NCI-H2107 treated with DMSO at 0.1 percent for 48 hours (cell line): ENCODE results near the gene CTNNA1.

Experiments used
- DNase-seq: peaks from one replicate; lab custom pipeline; 2025; ENCODE audit not compliant: unreplicated experiment; lab: John Stamatoyannopoulos, UW

Gene CTNNA1

GRCh38 chr5:138926688-138927448 lies 173.6 kb downstream of the CTNNA1 start:
- no peak for DNase-seq

DNA sequence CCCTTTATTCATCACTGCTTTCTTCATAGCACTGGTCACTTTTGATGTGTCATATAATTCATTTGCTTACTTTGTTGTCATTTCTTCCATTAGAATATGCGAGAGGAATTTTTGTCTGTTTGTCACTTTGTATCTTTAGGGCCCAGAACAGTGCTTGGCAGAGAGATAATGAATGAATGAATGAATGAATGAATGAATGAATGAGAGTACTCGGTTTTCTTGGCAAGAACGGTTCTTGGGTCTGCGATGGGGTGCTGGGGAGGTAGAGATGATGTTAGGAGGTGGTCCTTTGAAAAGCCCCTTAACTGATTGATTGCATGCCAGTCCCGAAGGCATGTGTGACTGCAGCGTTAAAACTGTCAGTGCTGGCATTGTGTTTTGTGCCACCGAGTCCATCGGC lies 174.3 kb downstream of the CTNNA1 start:
- no peak for DNase-seq

- DNase-seq = no peak
These were observed 174.8 kb downstream of the CTNNA1 start for GRCh38 chr5:138927979-138928378.

DNA sequence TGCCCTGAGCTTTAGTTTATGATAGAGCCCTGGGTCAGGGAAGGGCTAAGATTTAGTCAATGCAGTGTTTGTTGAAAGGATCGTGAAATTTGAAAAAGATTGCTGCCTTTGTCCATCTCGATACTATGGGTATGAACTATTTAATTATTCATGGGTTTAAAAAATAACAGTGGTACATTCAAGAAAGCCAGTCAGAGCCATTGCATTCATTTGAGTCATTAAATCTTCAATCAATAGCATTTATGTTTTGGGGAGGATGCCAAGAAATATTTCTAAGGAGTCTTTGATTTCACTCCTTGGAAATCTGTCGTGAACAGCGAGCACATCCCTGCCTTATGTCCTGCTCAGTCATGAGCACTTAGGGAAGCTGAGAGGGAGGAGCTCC lies 176.3 kb downstream of the CTNNA1 start:
- DNase-seq = no peak

GRCh38 chr5:138930371-138931097 lies 177.3 kb downstream of the CTNNA1 start:
- DNase-seq = no peak

- no peak for DNase-seq
These were observed 179.1 kb downstream of the CTNNA1 start for GRCh38 chr5:138932171-138932810.

GRCh38 chr5:138933522-138934290 lies 180.5 kb downstream of the CTNNA1 start:
- no peak for DNase-seq

DNA sequence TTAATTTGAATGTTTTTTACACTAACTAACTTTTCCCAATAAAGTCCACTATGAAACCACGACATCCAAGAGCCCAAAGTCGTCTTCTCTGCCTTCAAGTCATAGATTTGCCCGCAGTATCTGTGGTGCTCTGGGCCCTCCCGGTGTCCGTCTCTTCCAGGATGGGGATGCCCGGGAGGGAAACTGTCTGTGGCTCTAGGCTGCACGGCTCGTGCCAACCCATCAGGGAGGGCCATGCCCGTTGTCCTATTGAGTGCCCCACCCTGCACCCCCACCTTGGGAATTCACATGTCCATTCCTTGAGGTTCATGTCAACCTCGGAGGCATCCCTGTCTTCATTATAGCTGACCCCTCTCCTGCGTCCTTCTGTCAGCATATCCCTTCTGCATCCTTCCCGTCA lies 181.7 kb downstream of the CTNNA1 start:
- DNase-seq = no peak

- no peak for DNase-seq
These were observed 182.2 kb downstream of the CTNNA1 start for GRCh38 chr5:138935466-138935865.

DNA sequence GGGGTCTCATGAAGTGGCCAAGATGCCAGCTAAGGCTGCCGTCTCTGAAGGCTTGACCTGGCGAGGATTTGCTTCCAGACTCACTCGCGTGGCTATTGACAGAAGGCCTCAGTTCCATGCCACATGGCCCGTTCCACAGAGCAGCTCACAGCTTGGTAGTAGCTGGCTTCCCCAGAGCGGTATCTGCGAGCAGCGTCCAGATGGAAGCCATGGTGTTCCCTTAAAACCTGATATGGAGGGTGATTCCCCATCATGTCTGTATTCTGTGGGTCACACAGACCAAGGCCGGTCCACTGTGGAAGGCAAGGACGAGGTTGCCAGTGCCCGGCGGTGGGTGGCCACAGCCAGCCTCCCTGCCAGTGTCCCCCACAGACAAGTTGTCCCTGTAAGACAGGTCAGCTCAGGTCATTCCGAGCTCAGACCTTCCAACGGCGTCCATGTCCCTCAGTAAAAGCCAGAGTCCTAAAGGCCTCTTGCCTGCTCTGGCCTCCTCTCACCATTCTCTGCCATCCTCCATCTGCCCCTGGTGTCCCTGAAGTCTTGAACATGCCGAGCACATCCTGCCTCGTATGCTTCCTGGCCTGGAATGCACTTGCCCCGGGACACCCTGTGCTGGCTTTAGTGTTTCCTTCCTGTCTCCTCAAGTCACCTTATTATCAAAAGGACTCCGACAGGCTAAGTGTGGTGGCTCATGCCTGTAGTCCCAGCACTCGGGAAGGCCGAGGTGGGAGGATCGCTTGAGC lies 183.2 kb downstream of the CTNNA1 start:
- no peak for DNase-seq

GRCh38 chr5:138936968-138937345 lies 183.7 kb downstream of the CTNNA1 start:
- no peak for DNase-seq

DNA sequence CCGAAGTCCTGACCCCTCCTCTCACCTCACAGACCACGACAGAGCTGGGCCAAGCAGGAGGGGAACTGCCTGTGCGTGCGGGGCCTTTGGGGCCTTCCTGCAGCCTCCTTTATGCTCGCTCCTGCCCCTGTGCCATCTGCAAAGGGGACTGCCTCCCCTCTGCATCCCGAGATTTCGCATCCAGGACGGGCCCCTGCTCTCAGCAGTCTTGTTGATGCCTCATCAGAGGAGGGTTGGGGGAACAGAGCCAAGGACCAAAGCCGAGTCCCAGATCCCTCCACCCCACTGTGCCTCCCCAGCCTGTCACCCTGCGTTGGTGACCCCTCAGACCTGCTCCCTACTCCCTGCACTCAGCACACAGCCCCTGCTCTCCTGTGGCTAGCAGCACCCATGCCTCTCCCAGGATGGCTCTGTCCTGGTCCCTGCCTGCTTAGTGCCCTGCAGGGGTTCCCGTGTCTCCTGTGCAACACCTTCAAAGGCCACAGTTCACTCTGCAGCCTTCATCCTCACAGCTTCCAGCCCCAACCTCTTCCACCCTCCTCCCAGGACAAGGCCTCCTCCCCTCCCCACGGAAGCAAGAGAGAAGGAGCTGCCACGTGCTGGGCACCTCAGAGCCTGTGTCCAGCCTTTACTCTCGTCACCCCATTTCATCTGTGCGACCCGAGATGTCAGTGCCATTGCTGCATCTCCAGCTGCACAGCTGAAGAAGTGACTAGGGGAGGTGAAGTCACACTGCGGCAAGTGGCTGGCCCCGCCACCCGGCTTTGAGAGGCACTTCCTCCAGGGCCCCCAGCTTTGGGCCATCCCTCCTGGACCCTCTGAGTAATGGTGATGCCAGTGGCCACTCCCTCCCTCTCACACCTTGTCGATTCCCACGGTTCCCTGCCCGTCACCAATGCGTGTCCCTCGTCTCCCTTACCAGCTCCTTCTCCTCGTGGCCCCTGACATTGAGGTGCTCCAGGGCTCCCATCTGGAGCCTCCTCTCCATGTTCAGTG lies 184.5 kb downstream of the CTNNA1 start:
- no peak for DNase-seq

DNA sequence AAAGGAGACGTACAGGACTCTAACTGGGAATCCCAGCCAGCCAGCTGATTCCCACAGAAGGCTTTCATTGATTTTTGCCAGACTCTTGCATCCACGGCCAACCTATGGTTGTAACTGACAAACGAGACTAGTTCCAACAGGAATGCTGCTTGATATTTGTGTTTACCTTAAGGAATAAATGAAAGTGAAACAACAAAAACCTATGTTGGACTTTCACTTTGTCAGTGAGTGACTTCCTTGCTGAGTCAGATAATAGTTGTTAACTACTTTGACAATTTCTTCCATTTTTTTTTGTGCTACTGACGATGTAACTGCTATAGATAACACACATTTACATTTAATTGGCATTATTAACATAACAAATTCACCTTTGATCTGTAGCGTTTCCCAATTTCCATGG lies 185.3 kb downstream of the CTNNA1 start:
- no peak for DNase-seq

DNA sequence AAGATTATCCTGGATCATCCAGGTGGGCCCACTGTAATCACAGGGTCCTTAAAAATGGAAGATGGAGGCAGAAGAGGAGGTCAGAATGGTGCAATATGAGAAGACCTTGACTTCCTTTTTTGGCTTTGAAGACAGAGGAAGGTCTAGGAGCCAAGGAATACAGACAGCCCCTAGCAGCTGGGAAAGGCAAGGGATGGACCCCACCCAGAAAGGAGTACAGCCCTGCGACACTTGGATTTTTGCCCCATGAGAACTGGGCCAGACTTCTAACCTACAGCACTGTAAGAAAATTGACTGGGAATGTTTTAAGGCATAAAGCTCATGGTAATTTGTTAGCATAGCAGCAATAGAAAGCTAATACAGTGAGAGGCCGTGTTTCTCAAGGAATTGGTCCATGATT lies 188.8 kb downstream of the CTNNA1 start:
- no peak for DNase-seq

DNA sequence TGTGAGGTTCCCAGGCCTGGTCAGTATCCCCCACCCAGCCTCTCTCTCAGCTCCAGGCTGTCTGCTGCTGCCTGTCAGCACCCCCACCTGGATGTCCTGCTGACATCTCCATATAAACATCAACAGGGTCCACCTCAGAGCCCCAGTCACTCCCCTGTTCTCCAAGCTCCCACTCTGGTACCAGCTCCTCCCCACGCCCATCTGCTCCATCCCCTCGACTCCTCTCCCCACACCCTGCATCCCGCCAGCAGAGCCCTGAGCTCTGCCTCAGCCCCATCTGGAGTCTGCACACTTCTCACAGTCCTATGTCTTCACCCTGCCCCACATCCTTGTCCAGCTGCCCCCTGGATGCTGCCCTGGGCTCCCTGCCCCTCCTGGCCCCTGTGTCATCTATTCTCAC lies 189.6 kb downstream of the CTNNA1 start:
- DNase-seq = no peak

DNA sequence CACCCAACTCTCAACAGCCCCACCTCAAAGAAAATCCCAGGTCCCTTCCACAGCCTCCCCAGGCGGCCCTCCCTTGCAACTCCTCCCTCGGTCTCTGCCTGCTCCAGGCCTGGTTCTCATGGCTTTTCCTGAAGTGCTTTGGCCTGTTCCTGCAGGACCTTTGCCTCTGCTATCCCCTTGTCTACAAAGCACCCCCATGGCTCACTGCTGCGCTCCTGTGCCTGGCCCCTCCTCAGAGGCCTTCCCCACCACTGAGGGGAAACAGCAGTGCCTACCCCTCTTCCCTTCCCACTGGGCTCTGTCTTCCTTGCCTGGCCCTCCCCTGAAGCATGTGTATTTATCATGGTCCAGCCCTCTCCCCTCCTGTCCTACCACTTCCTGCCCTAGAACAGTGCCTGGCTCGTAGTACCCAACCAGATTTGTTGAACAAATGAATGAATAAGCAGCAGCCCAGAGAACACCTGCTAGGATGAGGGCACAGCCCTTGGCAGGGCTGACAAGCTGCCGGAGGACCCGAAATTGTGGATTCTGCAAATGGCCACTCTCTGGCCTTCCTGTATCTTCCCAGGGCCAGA lies 190.5 kb downstream of the CTNNA1 start:
- no peak for DNase-seq

DNA sequence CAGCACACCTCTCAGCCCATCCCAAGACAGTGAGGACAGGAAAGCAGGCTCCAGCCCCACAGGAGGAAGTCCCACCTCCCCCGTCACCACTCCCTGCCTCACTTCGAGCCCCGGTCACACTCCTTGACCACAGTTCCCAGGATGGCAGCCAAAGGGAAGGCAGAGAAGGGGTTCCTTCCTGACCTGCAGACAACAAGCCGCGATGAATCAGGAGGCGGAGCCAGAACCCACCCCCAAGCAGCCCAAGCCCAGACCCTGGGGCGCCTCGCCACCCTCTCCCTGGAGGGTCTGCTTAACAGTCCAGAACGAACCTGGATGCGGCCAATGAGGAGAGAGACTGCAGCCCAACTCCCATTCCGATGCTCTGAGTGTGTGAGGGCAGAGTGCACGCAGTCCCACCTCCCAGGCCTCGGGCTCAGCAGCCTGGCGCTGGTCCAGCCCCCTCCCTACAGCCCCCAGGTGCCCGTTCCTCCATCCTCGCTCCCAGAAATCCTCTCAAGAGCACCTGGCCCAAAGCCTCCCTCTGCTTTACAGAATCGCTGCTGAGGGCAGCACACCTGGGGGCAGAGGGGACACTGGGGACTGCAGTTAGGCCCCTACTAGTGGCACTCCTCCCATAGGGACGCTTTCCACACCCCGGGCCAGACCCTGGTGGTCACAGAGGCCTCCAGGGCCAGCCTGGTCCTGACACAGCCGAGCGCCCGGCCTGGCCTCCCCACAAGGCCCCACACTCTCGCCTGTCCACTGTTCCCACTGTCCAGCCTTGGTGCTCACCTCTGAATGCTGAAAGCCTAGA lies 191.5 kb downstream of the CTNNA1 start:
- DNase-seq = no peak
